Measurements from ENCODE around the gene LAIR2.

DNA sequence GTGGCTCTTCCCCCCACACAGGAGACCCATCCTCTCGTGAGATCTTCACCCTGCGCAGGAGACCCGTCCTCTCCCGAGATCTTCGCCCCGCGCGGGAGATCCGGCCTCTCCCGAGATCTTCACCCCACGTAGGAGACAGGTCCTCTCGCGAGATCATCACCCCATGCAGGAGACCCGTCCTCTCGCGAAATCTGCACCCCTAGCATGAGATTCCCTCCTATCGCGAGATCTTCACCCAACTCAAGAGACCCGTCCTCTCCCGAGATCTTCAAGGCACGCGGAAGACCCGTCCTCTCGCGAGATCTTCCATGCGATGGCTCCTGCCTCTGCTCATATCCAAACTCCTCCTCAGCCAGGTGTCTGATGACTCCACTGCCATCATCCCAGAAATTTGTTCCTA is 24.3 kb downstream of the LAIR2 start:
- no peak for TF ChIP-seq POLR2AphosphoS5 (IDR thresholded peaks at IDR 0.05)
- TF ChIP-seq, protein P1, sequence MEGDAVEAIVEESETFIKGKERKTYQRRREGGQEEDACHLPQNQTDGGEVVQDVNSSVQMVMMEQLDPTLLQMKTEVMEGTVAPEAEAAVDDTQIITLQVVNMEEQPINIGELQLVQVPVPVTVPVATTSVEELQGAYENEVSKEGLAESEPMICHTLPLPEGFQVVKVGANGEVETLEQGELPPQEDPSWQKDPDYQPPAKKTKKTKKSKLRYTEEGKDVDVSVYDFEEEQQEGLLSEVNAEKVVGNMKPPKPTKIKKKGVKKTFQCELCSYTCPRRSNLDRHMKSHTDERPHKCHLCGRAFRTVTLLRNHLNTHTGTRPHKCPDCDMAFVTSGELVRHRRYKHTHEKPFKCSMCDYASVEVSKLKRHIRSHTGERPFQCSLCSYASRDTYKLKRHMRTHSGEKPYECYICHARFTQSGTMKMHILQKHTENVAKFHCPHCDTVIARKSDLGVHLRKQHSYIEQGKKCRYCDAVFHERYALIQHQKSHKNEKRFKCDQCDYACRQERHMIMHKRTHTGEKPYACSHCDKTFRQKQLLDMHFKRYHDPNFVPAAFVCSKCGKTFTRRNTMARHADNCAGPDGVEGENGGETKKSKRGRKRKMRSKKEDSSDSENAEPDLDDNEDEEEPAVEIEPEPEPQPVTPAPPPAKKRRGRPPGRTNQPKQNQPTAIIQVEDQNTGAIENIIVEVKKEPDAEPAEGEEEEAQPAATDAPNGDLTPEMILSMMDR (IDR thresholded peaks at IDR 0.05), result no peak
- no peak for TF ChIP-seq POLR2A (IDR thresholded peaks at IDR 0.05)

Data from gastroesophageal sphincter (tissue), 3 donors.